Memory B cell (primary cell): ENCODE measurements around the gene CCL22.
"Not testable (repeated sequence)": the region's sequence is repeated elsewhere in the genome, so short reads cannot be mapped to it uniquely, and the experiment has no call there.

Experiments
- ATAC-seq: fragments of 150-1000 bp; cut with Tn5 transposase; 2 replicates; pipeline ENCODE4 v1.10.0; 2021; ENCODE audit warnings: low read depth, mild to moderate bottlenecking, moderate library complexity
- DNase-seq, 2 donors: peaks; one replicate each; pipeline ENCODE4 v3.0.0; 2022; ENCODE audit warnings: low spot score in 2 of 2
- H3K27ac Mint-ChIP-seq: one replicate; pipeline ENCODE4 v1.8.0; 2022; ENCODE audit warnings: mild to moderate bottlenecking, moderate library complexity, mixed read lengths
- H3K27me3 Mint-ChIP-seq: one replicate; pipeline ENCODE4 v1.8.0; 2022; ENCODE audit warnings: mixed read lengths
- H3K36me3 Mint-ChIP-seq: one replicate; pipeline ENCODE4 v1.8.0; 2022; ENCODE audit warnings: mild to moderate bottlenecking, mixed read lengths
- H3K4me1 Mint-ChIP-seq: one replicate; pipeline ENCODE4 v1.8.0; 2022; ENCODE audit warnings: mixed read lengths
- H3K4me3 Mint-ChIP-seq: one replicate; pipeline ENCODE4 v1.8.0; 2022; ENCODE audit warnings: mild to moderate bottlenecking, moderate library complexity, mixed read lengths
- H3K9me3 Mint-ChIP-seq: one replicate; pipeline ENCODE4 v1.8.0; 2022; ENCODE audit warnings: mixed read lengths

CCL22 gene

DNA sequence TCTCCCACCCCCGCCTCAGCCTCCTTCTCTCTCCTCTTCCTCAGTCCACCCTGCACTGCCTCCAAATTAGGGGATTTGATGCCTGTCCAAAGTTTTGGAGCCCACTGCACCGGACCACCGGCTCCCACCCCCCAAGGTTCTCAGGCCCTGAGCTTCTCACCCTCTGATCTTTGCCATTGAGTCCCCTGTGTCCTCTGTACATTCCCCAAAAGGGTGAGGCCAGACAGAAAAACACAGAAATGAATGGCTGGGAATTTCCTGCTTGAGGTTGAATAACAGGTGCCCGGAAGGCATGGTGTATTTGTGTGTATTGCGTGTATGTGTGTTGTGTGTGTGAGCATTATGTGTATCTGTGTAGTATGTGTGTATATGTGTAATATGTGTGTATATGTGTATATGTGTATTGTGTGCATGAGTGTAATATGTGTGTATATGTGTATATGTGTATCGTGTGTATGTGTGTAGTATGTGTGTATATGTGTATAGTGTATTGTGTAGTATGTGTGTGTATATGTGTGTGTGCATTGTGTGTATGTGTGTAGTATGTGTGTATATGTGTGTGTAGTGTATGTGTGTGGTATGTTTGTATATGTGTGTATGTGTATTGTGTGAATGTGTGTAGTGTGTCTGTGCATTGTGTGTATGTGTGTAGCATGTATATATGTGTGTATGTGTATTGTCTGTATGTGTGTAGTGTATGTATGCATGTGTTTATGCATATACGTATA lies 29.9 kb downstream of the CCL22 start:
- Mint-ChIP-seq H3K4me3 (peak overlapping the region; percentile 0), H3K27ac (peak overlapping the region; percentile 75), H3K4me1 (peaks cover 40% of the 10 kb centered on the region), H3K36me3 (no peaks in the 10 kb centered on the region), H3K27me3 (no peaks in the 10 kb centered on the region), H3K9me3 (no peaks in the 10 kb centered on the region)
- DNase-seq (no peak), ATAC-seq (peak; percentile 63)

GRCh38 chr16:57389087-57389468 lies 30.5 kb downstream of the CCL22 start:
- DNase-seq = no peak
- Mint-ChIP-seq H3K4me1 (peaks cover 36% of the 10 kb centered on the region), H3K27me3 (no peaks in the 10 kb centered on the region), H3K9me3 (no peaks in the 10 kb centered on the region), H3K36me3 (no peaks in the 10 kb centered on the region), H3K4me3 (no peak overlapping the region), H3K27ac (no peak overlapping the region)
- ATAC-seq = no peak

DNA sequence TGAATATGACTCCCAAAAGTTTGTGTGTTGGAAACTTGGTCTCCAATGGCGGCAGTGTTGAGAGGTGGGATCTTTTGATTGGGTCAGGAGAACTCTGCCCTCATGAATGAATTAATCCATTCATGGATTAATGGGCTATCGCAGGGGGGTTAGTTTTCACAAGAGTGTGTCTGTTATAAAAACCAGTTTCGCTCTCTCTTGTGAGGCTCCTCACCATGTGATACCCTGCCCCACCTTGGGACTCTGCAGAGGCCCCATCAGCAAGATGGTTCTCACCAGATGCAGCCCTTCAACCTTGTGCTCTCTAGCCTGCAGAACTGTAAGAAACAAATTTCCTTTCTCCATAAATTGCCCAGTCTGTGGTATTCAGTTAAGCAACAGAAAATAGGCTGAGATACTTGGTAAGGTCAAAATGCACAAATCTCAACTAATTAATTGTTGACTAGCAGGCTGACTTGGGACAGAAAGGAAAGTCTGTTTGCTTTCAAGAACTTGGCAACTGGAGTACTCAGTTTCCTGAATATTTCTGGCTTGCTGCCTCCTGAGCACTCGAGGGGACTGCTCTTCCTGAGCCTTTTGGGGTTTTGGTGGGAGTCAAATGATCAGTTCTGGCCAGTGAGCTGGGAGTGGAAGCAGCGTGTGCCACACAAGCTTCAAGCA lies 32.2 kb downstream of the CCL22 start:
- Mint-ChIP-seq H3K4me3 (no peak overlapping the region), H3K9me3 (no peaks in the 10 kb centered on the region), H3K27ac (no peak overlapping the region), H3K4me1 (peaks cover 25% of the 10 kb centered on the region), H3K36me3 (no peaks in the 10 kb centered on the region), H3K27me3 (no peaks in the 10 kb centered on the region)
- ATAC-seq (no peak), DNase-seq (no peak)

DNA sequence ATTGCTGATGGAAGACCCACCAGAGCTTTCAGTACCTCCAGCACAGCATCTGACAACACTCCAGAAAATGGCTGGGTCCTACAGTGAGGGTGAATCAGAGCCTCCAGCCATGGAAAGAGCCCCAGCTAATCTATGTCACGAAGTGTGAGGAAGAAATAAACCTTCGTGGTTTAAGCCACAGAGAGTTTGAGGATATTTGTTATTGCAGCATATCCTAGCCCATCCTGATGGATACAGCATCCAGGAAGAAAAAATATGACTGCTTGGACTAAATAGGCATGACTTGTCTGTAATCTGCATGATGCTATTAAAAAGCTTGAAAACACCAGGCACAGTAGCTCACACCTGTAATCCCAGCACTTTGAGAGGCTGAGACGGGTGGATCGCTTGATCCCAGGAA lies 32.7 kb downstream of the CCL22 start:
- H3K36me3 Mint-ChIP-seq = no peaks in the 10 kb centered on the region
- H3K27me3 Mint-ChIP-seq = no peaks in the 10 kb centered on the region
- no peak for ATAC-seq

GRCh38 chr16:57391708-57392107 lies 33.1 kb downstream of the CCL22 start:
- peaks cover 21% of the 10 kb centered on the region for H3K4me1 Mint-ChIP-seq
- ATAC-seq (no peak), DNase-seq (no peak)
- H3K27ac Mint-ChIP-seq = no peak overlapping the region
- no peaks in the 10 kb centered on the region for H3K27me3 Mint-ChIP-seq
- H3K36me3 Mint-ChIP-seq = no peaks in the 10 kb centered on the region
- H3K9me3 Mint-ChIP-seq = no peaks in the 10 kb centered on the region
- no peak overlapping the region for H3K4me3 Mint-ChIP-seq

More for the DNA sequence above, 32.7 kb downstream of the CCL22 start:
- Mint-ChIP-seq H3K4me3 (no peak overlapping the region), H3K4me1 (peaks cover 25% of the 10 kb centered on the region), H3K9me3 (no peaks in the 10 kb centered on the region), H3K27ac (no peak overlapping the region)
- no peak for DNase-seq

- ATAC-seq = no peak
- Mint-ChIP-seq H3K27ac (no peak overlapping the region), H3K36me3 (no peaks in the 10 kb centered on the region), H3K4me1 (peaks cover 17% of the 10 kb centered on the region), H3K27me3 (no peaks in the 10 kb centered on the region), H3K9me3 (no peaks in the 10 kb centered on the region), H3K4me3 (no peak overlapping the region)
- no peak for DNase-seq
Observed at GRCh38 chr16:57392694-57393093, 34.1 kb downstream of the CCL22 start.

DNA sequence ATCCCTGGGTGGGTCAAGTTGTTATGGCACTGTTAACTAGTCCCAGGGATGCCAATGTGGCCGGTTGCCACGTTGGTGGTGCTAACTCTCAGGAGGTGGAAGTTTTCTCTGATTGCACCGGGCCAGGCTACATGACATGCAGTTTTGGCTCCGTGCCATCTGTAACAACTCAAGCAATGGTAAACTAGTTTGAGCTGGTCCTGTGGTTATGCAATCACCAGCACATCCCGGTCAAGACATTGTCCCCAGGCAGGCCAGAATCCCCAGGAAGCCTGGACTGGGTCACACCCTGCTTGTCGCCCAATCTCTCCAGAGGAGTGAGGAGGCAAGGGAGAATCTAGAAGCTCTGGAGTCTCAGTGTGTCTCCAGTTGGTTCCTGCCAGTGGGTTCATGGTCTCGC lies 35.9 kb downstream of the CCL22 start:
- H3K9me3 Mint-ChIP-seq = no peaks in the 10 kb centered on the region
- no peaks in the 10 kb centered on the region for H3K36me3 Mint-ChIP-seq
- H3K4me3 Mint-ChIP-seq = no peak overlapping the region
- no peak for DNase-seq
- peaks cover 4% of the 10 kb centered on the region for H3K4me1 Mint-ChIP-seq
- ATAC-seq = no peak
- no peak overlapping the region for H3K27ac Mint-ChIP-seq
- no peaks in the 10 kb centered on the region for H3K27me3 Mint-ChIP-seq

- no peak overlapping the region for H3K4me3 Mint-ChIP-seq
- peaks cover 5% of the 10 kb centered on the region for H3K4me1 Mint-ChIP-seq
- no peaks in the 10 kb centered on the region for H3K9me3 Mint-ChIP-seq
- H3K27ac Mint-ChIP-seq = no peak overlapping the region
- H3K27me3 Mint-ChIP-seq = no peaks in the 10 kb centered on the region
- no peak for DNase-seq
- no peaks in the 10 kb centered on the region for H3K36me3 Mint-ChIP-seq
- ATAC-seq = no peak
Observed at GRCh38 chr16:57395026-57395425, 36.4 kb downstream of the CCL22 start.

DNA sequence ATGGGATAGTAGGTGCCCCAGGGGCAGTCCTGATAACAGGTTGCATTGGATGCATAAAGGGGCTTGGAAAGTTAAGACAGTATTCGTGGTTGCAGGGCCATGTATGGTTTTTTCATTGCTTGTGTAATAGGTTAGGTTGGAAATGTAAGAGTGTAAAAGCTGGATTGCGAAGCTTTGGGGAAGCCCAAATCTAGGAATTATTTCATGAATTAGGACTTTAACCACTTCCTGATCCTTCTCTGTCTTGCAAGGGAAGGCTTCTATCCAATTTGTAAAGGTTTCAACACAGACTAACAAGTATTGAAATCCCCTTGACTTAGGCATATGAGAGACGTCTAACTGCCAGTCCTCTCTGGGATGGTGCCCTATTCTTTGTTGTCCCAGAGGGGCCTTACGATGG lies 38.2 kb downstream of the CCL22 start:
- DNase-seq = no peak
- H3K9me3 Mint-ChIP-seq = no peaks in the 10 kb centered on the region
- no peak for ATAC-seq
- no peaks in the 10 kb centered on the region for H3K36me3 Mint-ChIP-seq
- no peak overlapping the region for H3K4me3 Mint-ChIP-seq
- no peak overlapping the region for H3K27ac Mint-ChIP-seq
- no peaks in the 10 kb centered on the region for H3K27me3 Mint-ChIP-seq
- peaks cover 10% of the 10 kb centered on the region for H3K4me1 Mint-ChIP-seq

DNA sequence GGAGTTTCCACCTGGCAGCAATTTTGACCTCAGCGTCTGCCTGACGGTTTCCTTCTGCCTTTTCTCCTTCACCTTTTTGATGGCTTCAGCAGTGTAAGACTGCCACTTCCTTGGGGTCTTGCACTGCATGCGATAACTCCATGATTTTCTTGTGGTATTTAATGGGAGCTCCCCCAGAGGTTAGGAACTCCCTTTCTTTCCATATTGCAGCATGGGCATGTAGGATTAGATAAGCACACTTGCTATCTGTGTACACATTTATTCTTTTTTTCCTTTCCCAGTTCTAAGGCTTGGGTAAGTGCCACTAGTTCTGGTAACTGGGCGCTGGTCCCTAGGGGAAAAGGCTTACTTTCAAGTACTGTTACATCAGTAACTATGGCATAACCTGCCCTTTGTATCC lies 38.9 kb downstream of the CCL22 start:
- ATAC-seq = not testable (repeated sequence)

DNA sequence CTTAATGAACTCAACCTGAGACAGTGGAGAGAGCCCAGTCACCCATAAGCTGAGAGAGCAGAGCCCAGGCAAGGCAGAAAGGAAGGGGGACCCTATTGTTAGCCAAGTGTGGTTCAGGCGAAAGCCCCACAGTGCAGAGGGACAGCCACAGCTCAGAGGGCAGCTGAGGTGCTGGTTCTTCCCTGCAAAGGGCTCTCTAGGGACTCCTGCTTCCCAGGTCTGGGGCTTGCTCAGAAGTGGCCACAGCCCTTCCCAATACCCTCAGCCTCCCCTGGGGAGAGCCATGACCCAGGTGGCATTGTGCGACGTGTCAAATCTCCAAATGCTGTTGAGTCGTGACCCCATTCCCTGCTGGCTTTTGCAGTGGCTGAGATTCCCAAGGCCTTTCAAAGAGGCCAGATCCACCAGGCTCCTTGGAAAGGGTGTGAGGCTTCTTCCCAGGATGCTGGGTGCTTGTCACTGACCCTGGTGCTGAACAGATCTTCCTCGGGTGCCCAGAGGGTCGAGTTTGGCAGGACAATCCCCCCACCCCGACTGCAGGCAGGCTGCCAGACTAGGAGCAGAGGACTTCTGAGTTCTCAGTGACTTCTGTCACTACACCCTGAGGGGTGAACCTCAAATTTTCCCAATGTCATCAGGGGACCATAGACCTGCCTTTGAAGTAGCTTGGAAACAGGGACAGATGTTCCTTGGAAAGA lies 43.5 kb downstream of the CCL22 start:
- DNase-seq = no peak
- H3K27ac Mint-ChIP-seq = no peak overlapping the region
- H3K4me1 Mint-ChIP-seq = peaks cover 16% of the 10 kb centered on the region
- no peak overlapping the region for H3K4me3 Mint-ChIP-seq
- no peaks in the 10 kb centered on the region for H3K27me3 Mint-ChIP-seq
- H3K36me3 Mint-ChIP-seq = no peaks in the 10 kb centered on the region
- no peaks in the 10 kb centered on the region for H3K9me3 Mint-ChIP-seq
- no peak for ATAC-seq

More for the DNA sequence above, 38.9 kb downstream of the CCL22 start:
- H3K36me3 Mint-ChIP-seq, H3K27me3 Mint-ChIP-seq, DNase-seq, H3K4me3 Mint-ChIP-seq, H3K27ac Mint-ChIP-seq, H3K9me3 Mint-ChIP-seq: not testable (repeated sequence)
- H3K4me1 Mint-ChIP-seq = peaks cover 10% of the 10 kb centered on the region

GRCh38 chr16:57403965-57404817 lies 45.6 kb downstream of the CCL22 start, which contains the start of gene CCL17:
CCL17 (plus strand) TSS chr16:57404767; CDS start chr16:57413933, 9,166 bp downstream.
- no peak for DNase-seq
- Mint-ChIP-seq H3K9me3 (no peaks in the 10 kb centered on the region), H3K4me3 (no peak within 1 kb of the TSS), H3K27me3 (no peaks in the 10 kb centered on the region), H3K27ac (no peak within 1 kb of the TSS), H3K36me3 (no peaks in the 10 kb centered on the region), H3K4me1 (peaks cover 17% of the 10 kb centered on the region)
- ATAC-seq = no peak

- Mint-ChIP-seq H3K36me3 (no peaks in the 10 kb centered on the region), H3K9me3 (no peaks in the 10 kb centered on the region), H3K27me3 (no peaks in the 10 kb centered on the region), H3K4me3 (no peak overlapping the region), H3K27ac (no peak overlapping the region), H3K4me1 (peaks cover 17% of the 10 kb centered on the region)
- DNase-seq = no peak
- no peak for ATAC-seq
Observed at GRCh38 chr16:57405097-57405496, 46.5 kb downstream of the CCL22 start.

DNA sequence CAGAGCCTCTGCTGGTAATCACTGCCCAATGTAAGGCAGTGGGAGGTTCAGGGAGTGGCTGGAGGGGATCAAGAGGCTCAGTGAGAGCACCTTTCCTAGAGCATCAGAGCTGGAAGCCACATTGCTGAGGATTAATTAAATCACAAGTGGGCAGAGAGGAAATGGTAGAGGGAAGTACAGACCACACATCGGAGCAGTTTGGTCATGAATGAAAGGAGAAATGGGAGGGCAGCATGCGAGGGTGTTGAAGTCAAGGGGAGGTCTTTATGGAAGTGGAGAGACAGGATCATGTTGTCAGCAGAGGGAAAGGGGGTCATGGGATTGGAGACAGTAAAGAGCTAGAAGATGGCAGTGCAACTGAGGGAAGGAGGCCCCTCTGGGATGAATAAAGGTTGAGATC lies 48.3 kb downstream of the CCL22 start:
- Mint-ChIP-seq H3K27ac (no peak overlapping the region), H3K9me3 (no peaks in the 10 kb centered on the region), H3K4me1 (peaks cover 16% of the 10 kb centered on the region), H3K27me3 (no peaks in the 10 kb centered on the region), H3K4me3 (no peak overlapping the region), H3K36me3 (no peaks in the 10 kb centered on the region)
- DNase-seq (no peak), ATAC-seq (no peak)
